Measurements from ENCODE around the gene GID8. TPM values are rescaled to one million over a fixed set of nuclear protein-coding genes. Genes with fewer than 3 reads are reported as not detected.

GID8 gene
- total RNA-seq (2021; ENCODE audit: unreplicated experiment) (35.6 TPM), Bru-seq, nascent RNA (percentile 82 among the genes with signal in this experiment), BruChase-seq, experiment 1, labeled RNA remaining after a 6-hour chase (percentile 96 among the genes with signal in this experiment), BruChase-seq, experiment 2, labeled RNA remaining after a 2-hour chase (percentile 96 among the genes with signal in this experiment)
- 22.1 and 24.1 TPM in 2 replicates for polyA plus RNA-seq (2012)
- long read RNA-seq, full-length matches to known transcripts, result 49 of 83 reads
- long read RNA-seq, partial matches to known transcripts, result 29 of 83 reads
- long read RNA-seq, other reads (novel, unspliced or antisense), result 5 of 83 reads

- TF ChIP-seq POLR2A (IDR thresholded peaks at IDR 0.05; ENCODE audit: borderline replicate concordance, extremely low read depth, insufficient read depth, insufficient read length), result peak; percentile 19
- peak; percentile 67 for TF ChIP-seq ZFX (IDR thresholded peaks at IDR 0.05)
- no peak for TF ChIP-seq FOSL1 (IDR thresholded peaks at IDR 0.05; ENCODE audit: low read depth)
- Histone ChIP-seq H3K4me2 (ENCODE audit: low read length) (peak within 1 kb of the TSS; percentile 94), H2AFZ (ENCODE audit: low read depth, low read length, poor library complexity, severe bottlenecking) (no peak within 1 kb of the TSS), H3K4me1 (ENCODE audit: control insufficient read depth in 1 of 2, insufficient read depth in 2 of 2, low read length in 2 of 2) (peaks cover 10 to 29% of the 10 kb centered on the region in 2 experiments; a peak in 3 of 4 replicates), H3K9ac (ENCODE audit: low read length) (peak within 1 kb of the TSS; percentile 100), H3K27ac (ENCODE audit: low read depth, low read length) (peak within 1 kb of the TSS; percentile 98), H3K36me3 (ENCODE audit: control insufficient read depth in 1 of 2, insufficient read depth in 2 of 2, low read length in 2 of 2) (peaks cover 18 to 35% of the 10 kb centered on the region in 2 experiments), H3K4me3 (replicated peaks in 1 of 2; ENCODE audit: low read depth in 1 of 2, low read length in 2 of 2) (peak within 1 kb of the TSS; percentile 95 to 99), H3K27me3 (ENCODE audit: insufficient read depth, low read length) (no peaks in the 10 kb centered on the region), H3K79me2 (ENCODE audit: insufficient read depth, low read length) (peaks cover 94% of the 10 kb centered on the region), H3K9me3 (ENCODE audit: control insufficient read depth in 1 of 2, insufficient read depth in 1 of 2, low read depth in 1 of 2, low read length in 2 of 2) (no peaks in the 10 kb centered on the region), H3K9me2 (ENCODE audit: insufficient read depth) (no peaks in the 10 kb centered on the region), H4K20me1 (ENCODE audit: insufficient read depth) (peaks cover 15% of the 10 kb centered on the region; the same call in 1 of the 2 replicates)
- ChIA-PET POLR2A (interaction anchor here (1.2 kb wide), 1 partner anchor 15 kb away, joined by 3 read pairs; no protein-coding TSS in a partner anchor), RAD21 (ENCODE audit: low non-redundant PET in 1 of 2, low total read pairs in 2 of 2, uncharacterized antibody in 2 of 2, unreplicated experiment in 2 of 2) (no interaction called here), CTCF (interaction anchor here (0.6 to 1.4 kb wide), 3 partner anchors 30 to 116 kb away, joined by 3 read pairs; no protein-coding TSS in a partner anchor)
- intact Hi-C loops (cut with micrococcal nuclease), result no loop called here
- ATAC-seq (peak; percentile 62), DNase-seq (ENCODE audit: low read depth, low spot score) (no peak)
- no TSS peak for BruUV-seq (replicated peaks)
Observed at GRCh38 chr20:62938105-62938888, at the start of gene GID8. Gene GID8 (plus strand): TSS chr20:62938147. CDS start chr20:62941503, 3,356 bp downstream.

GRCh38 chr20:62888406-62888805, 49.5 kb upstream of the GID8 start:
- Histone ChIP-seq H3K9me2 (ENCODE audit: insufficient read depth) (no peaks in the 10 kb centered on the region), H3K4me2 (ENCODE audit: low read length) (no peak overlapping the region), H3K9me3 (ENCODE audit: control insufficient read depth in 1 of 2, insufficient read depth in 1 of 2, low read depth in 1 of 2, low read length in 2 of 2) (no peaks in the 10 kb centered on the region), H4K20me1 (ENCODE audit: insufficient read depth) (no peaks in the 10 kb centered on the region), H3K27ac (ENCODE audit: low read depth, low read length) (no peak overlapping the region), H3K36me3 (ENCODE audit: control insufficient read depth in 1 of 2, insufficient read depth in 2 of 2, low read length in 2 of 2) (peaks cover 35 to 44% of the 10 kb centered on the region in 2 experiments), H3K27me3 (ENCODE audit: insufficient read depth, low read length) (no peaks in the 10 kb centered on the region), H3K4me3 (replicated peaks in 1 of 2; ENCODE audit: low read depth in 1 of 2, low read length in 2 of 2) (no peak overlapping the region), H3K4me1 (ENCODE audit: control insufficient read depth in 1 of 2, insufficient read depth in 2 of 2, low read length in 2 of 2) (no peaks in the 10 kb centered on the region), H3K9ac (ENCODE audit: low read length) (no peak overlapping the region), H3K79me2 (ENCODE audit: insufficient read depth, low read length) (no peaks in the 10 kb centered on the region), H2AFZ (ENCODE audit: low read depth, low read length, poor library complexity, severe bottlenecking) (no peak overlapping the region)
- ATAC-seq (no peak), DNase-seq (ENCODE audit: low read depth, low spot score) (no peak)
- RAD21 ChIA-PET (ENCODE audit: low non-redundant PET in 1 of 2, low total read pairs in 2 of 2, uncharacterized antibody in 2 of 2, unreplicated experiment in 2 of 2), result no interaction called here
- CTCF ChIA-PET, result no interaction called here
- POLR2A ChIA-PET, result no interaction called here
- no TSS peak for BruUV-seq (replicated peaks)
- intact Hi-C loops (cut with micrococcal nuclease), result no loop called here
- TF ChIP-seq ZFX (IDR thresholded peaks at IDR 0.05), result no peak
- TF ChIP-seq MAX (IDR thresholded peaks at IDR 0.05), result no peak
- no peak for TF ChIP-seq ATF3 (IDR thresholded peaks at IDR 0.05)
- TF ChIP-seq FOSL1 (IDR thresholded peaks at IDR 0.05; ENCODE audit: low read depth), result no peak
- TF ChIP-seq CEBPB (IDR thresholded peaks at IDR 0.05; ENCODE audit: low read depth), result no peak
- no peak for TF ChIP-seq EZH2phosphoT487 (IDR thresholded peaks at IDR 0.05; ENCODE audit: borderline replicate concordance)
- no peak for TF ChIP-seq ELF1 (IDR thresholded peaks at IDR 0.05; ENCODE audit: borderline replicate concordance, low read depth)
- no peak for TF ChIP-seq POLR2AphosphoS5 (IDR thresholded peaks at IDR 0.05; ENCODE audit: low read depth, low read length)
- TF ChIP-seq RAD21 (IDR thresholded peaks at IDR 0.05; ENCODE audit: low read depth), result no peak
- TF ChIP-seq SIN3A (IDR thresholded peaks at IDR 0.05; ENCODE audit: low read depth), result no peak
- no peak for TF ChIP-seq SP1 (IDR thresholded peaks at IDR 0.05; ENCODE audit: low read depth)
- TF ChIP-seq JUND (IDR thresholded peaks at IDR 0.05), result no peak
- TF ChIP-seq CBX3 (IDR thresholded peaks at IDR 0.05; ENCODE audit: low read depth), result no peak
